GM03348 (cell line): ENCODE measurements around the gene PYCR2.

Experiments used
- DNase-seq: peaks from one replicate; pipeline ENCODE4 v3.0.0; 2012; ENCODE audit warnings: low spot score

PYCR2 gene

DNA sequence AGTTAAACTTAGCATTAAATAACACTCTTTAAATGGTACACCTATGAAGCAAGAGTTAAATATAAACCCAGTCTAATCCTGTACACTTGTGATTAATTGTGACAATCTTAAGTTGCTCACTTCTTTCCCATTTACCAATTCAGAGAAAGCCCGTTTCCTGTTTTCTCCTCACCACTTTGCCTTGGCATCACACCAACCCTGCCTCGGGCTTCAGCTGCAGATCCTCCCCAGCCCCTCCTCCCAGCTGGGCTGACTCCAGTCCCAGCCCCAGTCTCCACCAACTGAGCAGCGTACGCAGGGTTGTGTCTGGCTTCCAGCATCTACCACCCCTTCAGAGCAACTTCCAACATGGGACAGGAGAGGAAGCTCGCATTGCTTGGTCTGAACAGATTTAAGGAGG lies 4.1 kb downstream of the PYCR2 start:
- peak; percentile 79 for DNase-seq

DNA sequence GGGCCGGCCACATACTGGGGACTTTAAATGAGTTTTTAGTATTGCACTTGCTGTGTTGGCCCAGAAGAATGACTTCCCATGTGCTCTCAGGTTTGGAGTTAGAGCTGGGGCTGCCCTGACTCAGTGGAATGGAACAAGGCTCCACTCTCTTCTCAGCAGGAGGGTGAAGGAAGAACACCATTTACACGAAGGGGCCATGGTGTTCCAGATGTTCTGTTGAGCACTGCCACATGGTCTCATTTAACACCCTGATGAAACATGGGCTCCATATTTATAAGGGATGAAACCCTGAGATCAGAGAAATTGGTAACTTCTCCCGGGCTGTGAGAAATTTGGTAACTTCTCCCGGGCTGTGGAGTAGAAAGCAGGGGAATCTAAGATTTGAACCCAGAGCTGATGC lies 5.8 kb downstream of the PYCR2 start:
- DNase-seq = no peak

DNA sequence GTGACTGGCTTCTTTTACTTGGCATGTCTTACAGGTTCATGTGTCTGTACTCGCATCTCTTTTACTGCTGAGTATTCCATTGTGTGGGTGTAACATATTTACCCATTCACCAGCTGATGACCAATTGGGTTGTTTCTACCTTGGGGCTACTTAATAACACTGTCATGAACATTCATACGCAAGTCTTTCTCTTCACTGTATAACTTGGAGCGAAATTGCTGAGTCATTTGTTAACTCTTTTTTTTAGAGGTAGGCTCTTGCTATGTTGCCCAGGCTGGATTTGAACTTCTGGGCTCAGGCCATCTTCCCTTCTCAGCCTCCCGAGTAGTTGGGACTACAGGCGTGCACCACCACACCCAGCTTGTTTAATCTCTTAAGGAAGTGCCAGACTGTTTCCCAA lies 6.5 kb downstream of the PYCR2 start:
- no peak for DNase-seq

DNA sequence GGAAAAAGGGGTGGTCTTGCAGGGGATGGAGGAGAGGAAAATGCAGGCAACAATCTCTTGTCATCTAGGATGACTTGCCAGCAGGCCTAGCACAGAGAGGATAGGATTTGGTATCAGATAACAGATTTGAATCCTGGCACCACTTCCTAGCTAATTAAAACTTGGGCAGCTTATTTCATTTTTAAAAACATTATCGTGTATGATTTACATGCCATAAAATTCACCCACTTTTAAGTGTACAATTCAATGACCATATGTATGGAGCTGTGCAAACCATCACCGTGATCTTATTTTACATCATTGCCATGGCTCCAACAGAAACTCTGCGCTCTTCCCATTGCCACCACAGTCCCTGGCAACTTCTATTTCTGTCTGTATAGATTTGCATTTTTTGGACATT lies 6.9 kb downstream of the PYCR2 start:
- no peak for DNase-seq

DNA sequence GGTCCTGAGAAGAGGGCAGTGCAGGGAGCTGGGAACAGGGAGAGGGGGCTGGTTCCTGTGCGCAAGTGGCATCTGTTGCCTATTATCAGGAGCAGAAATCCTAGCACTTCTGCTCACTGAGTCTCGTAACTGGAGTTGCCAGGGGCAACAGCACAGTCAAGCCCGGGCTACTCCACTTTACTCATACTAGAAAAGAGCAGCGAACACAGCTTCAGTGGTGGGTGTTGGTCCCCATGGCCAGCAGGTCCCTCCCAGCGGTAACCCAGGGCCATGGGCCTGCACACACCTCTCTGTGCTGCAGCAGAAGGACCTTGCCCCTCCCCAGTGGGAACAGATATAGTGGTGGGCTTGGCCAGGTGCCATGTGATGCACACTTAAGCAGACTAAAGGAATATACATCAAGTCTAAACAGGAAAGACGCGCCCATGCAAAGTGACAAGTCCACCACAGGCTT lies 8.5 kb downstream of the PYCR2 start:
- DNase-seq = no peak

DNA sequence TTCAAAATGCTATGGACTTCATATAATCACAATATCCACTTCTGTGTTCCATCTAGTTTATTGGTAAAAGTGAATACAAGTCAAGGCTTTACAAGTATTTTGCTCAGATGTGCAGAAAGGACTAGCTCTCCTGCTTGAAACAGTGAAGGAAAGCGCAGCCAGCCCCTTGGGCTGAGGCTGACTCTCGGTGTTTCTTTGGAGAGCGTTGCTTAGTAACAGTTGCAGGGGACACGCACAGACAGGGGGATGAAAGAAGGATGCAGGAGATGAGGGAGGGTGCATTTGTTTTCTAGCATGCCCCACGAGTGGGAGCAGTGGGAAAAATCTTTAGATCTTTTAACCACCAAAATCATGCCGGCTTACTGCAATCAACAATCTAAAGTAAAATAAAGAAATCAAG lies 9.1 kb downstream of the PYCR2 start:
- DNase-seq = no peak

DNA sequence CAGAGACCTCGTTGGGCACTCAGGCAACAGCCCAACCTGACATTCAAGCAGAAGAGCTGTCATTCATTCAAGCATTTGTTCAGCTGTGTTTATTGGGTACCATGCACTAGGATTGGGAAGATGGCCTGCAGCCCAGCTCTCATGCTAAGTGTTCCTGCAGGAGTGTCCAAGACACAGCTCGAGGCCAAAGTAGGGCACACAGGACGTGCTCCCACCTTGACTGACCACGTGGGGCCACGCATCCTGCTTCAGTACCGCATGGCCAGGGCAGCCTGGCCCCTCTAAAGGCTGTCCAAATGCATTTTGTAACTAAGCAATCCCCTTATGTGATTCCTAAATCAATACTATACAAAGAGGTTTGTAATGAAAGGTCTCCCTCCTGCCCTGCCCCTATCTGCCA lies 9.7 kb downstream of the PYCR2 start:
- DNase-seq = no peak

DNA sequence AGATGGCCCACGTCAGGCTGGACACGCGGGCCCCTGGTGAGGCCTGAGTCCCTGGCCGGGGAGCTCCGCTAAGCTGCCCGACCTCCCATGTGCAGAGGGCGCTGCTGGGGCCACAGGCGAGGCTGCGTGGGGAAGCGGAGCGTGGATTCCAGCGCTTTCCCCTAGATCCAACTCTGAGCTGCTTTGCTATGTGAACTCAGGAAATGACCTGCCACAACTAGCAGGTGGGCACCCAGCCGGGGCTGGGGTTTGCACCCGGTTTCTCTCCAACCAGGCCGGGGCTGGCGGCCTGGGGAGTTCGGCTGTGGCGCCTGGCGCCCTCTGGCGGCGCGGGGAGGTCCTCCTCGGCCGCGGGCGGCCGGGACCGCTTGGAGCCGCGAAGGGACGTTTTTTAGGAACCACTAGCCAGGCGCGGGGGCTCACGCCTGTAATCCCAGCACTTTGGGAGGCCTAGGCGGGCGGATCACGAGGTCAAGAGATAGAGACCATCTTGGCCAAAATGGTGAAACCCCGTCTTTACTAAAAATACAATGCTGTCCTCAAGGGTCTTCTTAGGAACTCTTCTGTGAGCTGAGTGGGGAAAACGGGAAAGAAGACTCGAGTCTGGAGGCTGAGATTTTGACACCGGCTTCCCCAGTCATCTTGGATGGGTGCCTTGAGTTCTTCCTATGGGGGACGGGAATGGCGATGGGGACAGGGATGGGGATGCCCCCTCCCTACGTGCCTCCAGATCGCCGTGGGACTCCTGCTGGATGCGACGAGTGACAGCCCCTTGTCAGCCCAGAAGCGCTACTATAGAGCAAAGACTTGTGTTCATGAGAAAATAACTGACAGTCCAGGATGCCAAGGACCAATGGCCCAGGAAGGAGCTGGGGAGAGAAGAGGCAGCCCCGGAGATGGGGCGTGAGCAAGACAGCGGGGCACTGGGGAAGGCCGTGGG lies 12.6 kb downstream of the PYCR2 start:
- DNase-seq = peak; percentile 90

DNA sequence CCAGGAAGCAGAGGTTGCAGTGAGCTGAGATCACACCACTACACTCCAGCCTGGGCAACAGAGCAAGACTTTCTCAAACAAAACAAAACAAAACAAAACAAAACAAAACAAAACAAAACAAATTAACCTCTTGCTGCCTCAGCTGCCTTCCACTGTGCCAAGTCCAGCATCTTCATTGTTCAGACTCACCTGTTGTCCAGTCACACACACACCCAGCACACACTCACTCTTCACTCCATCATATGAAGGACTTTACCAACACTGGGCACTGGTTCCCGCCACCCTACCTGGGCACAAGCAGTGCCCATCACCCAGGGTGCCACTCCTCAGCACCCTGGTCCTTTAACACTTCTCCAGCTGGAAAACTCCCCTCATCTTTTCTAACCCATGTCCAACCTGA lies 14.6 kb downstream of the PYCR2 start:
- no peak for DNase-seq

DNA sequence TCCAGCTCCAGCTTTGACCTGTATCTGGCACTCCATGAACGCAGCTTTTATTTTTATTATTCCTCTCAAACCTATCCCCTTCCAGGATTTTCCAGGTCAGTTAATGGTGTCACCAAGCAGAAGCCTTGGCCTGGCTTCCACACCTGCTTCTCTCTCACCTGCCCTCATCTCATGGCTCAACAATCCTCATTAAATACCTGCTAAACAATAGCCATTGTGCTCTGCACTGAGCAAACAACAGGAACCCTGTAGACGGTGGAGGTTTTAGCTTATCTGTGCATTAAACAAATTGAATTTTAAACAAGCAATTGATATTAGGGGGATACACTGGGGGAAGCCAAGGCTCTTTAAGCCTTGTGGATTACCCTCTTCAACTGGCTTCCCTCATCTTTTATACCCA lies 15.3 kb downstream of the PYCR2 start:
- no peak for DNase-seq

DNA sequence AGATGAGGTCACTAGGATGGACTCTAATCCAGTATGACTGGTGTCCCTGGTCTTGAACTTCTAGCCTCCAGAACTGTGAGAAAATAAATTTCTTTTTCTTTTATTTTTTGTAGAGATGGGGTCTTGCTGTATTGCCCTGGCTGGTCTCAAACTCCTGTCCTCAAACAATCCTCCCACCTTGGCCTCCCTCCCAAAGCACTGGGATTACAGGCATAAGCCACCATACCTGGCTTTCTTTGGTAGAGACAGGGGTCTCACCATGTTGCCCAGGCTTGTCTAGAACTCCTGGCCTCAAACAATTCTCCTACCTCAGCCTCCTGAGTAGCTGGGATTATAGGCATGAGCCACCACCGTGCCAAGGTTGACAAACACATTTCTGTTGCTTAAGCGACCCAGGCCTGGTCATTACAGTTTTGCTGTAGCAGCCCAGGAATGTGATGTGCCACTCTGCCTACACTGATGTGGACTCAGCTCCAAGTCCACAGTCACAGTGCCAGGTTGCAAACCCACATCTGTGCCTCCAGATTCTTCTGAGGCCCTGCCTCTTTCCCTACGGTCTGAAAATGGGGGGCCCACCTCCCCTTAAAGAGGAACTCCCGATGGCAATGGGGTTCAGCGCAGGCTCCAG lies 15.9 kb downstream of the PYCR2 start:
- no peak for DNase-seq

DNA sequence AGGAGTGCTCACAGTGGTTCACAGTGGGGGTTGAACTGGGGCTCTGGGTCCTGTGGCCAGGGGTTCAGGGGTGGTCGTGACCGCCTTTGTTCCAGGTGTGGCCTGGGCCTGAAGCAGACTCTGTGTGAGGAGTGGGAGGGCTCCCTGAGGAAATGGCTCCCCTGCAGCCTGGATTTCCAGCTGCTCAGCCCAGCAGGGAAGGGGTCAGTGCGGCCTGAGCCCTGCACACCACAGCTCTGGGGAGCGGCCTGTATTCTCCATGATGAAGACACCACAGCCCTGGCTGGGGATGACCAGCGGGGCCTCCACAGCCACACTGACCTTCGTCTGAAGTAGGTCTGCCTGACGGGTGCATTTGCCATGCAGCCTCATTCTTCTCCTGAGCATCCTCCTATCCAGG lies 16.7 kb downstream of the PYCR2 start:
- no peak for DNase-seq

DNA sequence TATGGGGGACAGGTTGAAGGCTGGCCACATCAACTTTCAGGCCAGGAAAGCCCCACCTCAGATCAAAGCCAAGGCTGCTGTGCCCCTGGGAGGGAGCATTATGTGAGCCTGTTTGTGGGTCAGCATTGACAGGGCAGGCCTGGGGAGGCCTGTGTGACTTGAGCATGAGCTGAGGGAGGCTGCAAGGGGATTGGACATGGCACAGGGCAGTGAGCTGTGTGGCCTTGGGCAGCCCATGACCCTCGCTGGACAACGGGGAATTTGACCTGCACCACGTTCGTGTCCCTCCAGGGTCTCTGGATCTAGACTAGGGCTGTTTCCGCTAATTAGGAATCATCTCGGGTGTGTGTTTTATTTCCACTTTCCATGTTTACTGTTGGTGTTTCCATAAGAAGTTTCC lies 17.6 kb downstream of the PYCR2 start:
- DNase-seq = no peak

DNA sequence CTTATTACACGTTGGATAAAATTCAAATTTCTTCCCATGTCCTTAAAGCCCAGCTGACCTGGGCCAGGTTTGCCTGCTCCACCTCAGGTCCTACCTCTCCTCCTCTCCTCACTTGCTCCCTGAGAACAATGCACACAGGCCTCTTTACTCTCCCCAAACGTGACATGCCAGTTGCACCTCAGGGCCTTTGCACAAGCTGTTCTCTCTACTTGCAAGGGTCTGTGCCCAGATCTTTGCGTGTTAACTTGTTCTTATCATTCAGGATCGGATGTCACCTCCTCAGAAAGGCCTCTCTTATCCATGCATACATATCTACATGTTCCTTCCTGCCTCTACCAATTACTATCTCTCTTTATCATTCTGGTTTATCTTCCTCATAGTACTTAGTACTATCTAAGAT lies 20.4 kb downstream of the PYCR2 start:
- no peak for DNase-seq

DNA sequence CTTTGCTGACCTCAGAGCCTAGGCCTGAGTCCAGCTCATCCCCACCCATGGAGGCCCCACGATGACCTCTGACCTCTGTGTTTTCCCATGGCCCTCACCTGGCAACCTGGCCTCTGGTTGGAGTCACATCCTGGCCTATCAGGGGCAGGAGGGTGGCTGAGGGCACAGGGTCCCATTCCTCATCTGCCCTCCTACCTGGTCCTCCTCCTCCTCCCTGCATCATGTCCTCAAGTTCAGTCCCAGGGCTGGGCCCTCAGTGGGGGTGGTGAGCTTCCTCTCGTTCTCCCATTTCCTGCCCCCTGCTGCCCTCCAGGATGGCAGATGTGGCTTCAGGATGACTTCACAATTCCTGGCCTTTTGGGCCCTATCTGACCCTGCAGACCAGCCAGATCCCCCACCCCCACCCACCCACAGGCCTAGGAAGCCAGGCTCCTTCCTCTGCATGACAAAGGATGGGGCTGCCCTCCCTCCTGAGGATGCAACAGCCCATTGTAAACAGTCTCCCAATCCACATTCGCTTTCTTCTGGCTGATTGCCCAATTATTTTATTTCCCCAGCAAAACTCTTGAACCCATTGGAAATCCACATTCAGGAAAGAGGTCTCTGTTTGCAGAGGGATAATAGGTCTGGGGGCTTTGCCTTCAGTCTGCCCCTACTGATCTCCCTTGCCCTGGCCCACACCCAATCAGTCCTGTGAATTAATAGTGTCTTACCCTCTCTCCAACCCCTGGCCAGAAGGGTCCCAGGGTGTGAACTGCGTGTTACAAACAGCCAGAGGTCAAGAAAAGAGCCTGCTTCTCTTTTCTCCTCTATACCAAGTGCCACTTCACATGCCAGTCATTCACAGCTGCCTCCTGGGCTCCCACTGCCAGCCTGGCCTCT lies 24.8 kb downstream of the PYCR2 start:
- DNase-seq = no peak

DNA sequence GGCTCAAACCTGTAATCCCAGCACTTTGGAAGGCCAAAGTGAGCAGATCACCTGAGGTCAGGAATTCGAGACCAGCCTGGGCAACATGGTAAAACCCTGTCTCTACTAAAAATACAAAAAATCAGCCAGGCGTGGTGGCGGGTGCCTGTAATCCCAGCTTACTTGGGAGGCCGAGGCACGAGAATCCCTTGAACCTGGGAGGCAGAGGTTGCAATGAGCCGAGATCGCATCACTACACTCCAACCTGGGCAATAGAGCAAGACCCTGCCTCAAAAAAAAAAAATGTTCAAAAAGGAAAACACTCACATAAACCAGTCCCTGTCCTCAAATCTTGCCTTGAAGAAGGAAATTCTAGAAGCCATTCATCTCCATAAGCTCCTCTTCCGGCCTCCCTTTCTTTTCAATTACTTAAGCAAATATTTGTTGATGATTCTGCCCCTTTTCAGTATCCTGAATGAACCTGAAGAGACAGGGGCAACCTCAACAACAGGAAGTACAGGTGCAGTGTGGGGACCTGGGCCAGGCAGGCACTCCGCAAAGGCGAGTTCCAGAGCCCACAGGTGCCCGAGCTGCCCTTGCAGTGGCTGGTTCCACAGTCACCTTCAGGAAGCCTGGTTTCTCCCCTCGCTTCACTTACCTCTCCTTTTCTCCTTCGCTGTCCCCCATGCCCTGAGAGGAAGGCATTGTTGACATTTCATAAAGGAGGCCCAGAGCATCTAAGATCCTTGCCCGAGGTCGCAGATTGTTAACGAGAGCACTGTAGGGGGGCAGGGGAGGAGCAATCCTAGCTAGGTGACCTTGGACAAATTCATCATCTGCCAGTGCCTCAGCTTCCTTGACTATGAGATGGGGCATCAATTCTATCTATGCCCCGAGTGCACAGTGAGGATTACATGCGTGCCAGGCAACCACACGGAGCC lies 26.2 kb downstream of the PYCR2 start:
- no peak for DNase-seq

DNA sequence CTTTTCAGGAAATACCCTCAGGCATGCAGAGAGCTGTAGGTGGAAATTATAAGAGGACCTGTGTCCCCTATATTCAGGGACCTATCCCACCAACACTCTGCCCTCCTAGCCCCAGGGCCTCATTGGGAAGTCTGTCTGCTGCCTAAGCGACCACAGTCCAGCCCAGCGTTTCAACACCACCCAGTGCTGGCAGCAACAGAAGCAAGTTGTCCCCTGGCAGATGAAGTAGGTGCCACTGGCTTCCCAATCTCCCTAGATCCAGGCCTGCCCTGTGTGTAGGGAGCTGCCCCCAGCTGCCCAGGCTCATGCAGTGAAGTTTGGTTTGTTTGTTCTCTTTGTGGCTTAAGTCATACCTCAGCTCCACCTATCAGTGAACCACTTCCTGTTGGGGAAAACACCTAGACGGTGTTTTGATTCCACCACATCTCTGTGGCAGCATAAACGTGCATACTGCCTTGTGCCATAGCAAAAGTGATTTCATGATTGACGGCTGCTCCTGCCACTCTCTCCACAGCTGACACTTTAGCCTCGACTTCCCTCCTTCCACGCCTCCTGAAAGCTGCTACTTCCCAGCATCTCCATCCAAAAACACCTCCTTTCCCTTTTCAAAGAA lies 27.0 kb downstream of the PYCR2 start:
- DNase-seq = no peak

DNA sequence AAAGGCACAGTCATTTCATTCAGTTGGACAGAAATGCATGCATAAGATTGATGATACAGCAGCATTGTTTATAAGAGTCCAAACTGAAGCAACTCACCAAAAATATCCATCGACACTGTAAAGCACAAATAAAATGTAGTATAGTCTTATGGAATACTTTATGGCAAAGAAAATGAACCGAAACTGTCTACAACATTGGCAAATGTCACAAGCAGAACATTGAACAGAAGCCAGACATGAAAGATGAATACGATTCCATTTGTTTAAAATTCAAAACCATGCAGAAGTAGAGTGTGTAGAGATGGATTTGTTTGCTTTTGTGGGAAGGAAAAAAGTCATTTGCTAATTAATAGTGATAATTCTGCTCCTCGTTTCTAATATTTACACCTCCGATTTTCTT lies 27.6 kb downstream of the PYCR2 start:
- no peak for DNase-seq

DNA sequence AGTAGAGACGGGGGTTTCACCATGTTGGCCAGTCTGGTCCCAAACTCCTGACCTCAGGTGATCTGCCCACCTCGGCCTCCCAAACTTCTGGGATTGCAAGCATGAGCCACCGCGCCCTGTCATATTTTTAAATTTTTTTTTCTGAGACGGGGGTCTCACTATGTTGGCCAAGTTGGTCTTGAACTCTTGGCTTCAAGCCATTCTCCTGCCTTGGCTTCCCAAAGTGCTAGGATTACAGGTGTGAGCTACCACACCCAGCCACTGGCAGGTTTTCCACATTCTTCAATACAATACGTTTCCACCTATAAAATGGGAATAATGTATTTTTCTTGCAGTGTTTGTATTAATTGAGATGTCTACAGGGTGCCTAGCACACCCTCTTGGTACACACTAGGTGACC lies 31.7 kb downstream of the PYCR2 start:
- no peak for DNase-seq

DNA sequence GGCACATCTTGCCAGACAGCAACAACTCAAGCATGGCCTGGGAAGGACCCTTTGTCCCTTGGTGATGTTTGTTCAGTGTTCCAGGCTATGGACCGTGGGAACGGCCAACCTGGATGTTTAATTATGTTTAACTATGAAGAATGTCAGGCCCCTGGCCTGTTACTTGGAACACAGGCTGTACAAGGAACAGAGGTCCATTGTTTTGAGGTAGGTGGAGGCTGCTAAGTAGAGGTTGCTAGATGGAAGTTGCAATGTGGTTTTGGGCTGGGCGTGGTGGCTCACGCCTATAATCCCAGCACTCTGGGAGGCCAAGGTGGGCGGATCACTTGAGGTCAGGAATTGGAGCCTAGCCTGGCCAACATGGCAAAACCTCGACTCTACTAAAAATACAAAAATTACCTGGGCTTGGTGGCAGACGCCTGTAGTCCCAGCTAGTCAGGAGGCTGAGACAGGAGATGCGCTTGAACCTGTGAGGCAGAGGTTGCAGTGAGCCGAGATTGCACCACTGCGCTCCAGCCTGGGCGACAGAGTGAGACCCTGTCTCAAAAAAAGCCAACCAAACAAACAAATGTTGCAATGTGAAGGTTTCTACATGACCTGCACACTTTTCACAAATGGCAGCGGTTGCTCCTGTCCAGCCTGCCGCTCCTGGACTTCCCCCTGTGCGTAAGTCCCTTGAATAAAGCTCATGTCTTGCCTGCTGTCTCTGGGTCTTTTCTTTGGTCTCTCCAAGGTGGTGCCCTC lies 32.6 kb downstream of the PYCR2 start:
- no peak for DNase-seq
